Pancreas (tissue), 10 donors: ENCODE results near the gene SLC6A11. TPM values are rescaled to one million over a fixed set of nuclear protein-coding genes. Genes with fewer than 3 reads are reported as not detected.

Experiments
- ATAC-seq, 4 donors: fragments of 200-7000 bp; cut with Tn5 transposase; one replicate each; pipeline versions ENCODE4 v1.8.0 to v1.9.1; 2020; ENCODE audit warnings: mild to moderate bottlenecking in 4 of 4, moderate library complexity in 4 of 4
- DNase-seq, 6 donors: peaks; one replicate each; pipeline ENCODE4 v3.0.0-alpha.2; 2020
- FAIRE-seq: peaks from 2 replicates; lab custom pipeline; 2012; peaks lifted over from hg19 to GRCh38; lab: Jason Lieb, UNC
- H3K27ac ChIP-seq, 4 donors: fragments of 200-600 bp; sonication (generic); 1 replicate in 3 of 4; 2 replicates in 1 of 4; pipeline versions ENCODE4 v1.5.0 to v1.8.0; 2020
- H3K27me3 ChIP-seq, 4 donors: fragments of 200-600 bp; one replicate each; pipeline ENCODE4 v1.8.0; 2021
- H3K36me3 ChIP-seq, 3 donors: fragments of 200-600 bp; sonication (generic) in 1 of 3; one replicate each; pipeline versions ENCODE4 v1.5.0 to v1.8.0; 2020 to 2021
- H3K4me1 ChIP-seq, 3 donors: fragments of 200-600 bp; one replicate each; pipeline ENCODE4 v1.8.0; 2021
- H3K4me3 ChIP-seq, 4 donors: fragments of 200-600 bp; sonication (generic) in 2 of 4; one replicate each; pipeline versions ENCODE4 v1.5.0 to v1.8.0; 2020 to 2021
- H3K9me3 ChIP-seq, 4 donors: fragments of 200-600 bp; one replicate each; pipeline ENCODE4 v1.8.0; 2021
- WGBS, 2 donors: extraction: QIAGEN DNeasy Blood & Tissue Kit; methylation state at CpG; one replicate each; pipeline ENCODE4 v1.1.7; 2013; 5-methylcytosine and 5-hydroxymethylcytosine counted together
- intact Hi-C, 3 donors: fragments of 100-400 bp; cut with DNase I; formaldehyde crosslinking; loops; one replicate each; pipeline versions ENCODE4 v1.11.1 to v1.14.2; 2022
- polyA plus RNA-seq, 2 donors: library from polyadenylated mRNA; stranded (reverse); fragments of 200-250 nt; gene quantifications; one replicate each; pipeline ENCODE4 v1.2.3, GENCODE V29; 2013
- total RNA-seq, 6 donors: library from RNA; stranded (reverse); fragmentation: NEBNext Ultra II Directional in 4 of 6; extraction: Animal tissue kit (Norgen Biotek cat#: 25700) in 4 of 6; gene quantifications; one replicate each; pipeline versions ENCODE4 v1.2.1 to v1.2.4, GENCODE V29; 2021 to 2023
- TF ChIP-seq, protein P1 (sequence below), 4 donors: fragments of 200-600 bp; sonication (generic) in 3 of 4; IDR thresholded peaks; one replicate each; pipeline versions ENCODE4 v1.5.0 to v1.8.0; 2021; ENCODE audit warnings: antibody characterized with exemption in 4 of 4
- donor health status: healthy with polysubstance abuse.
- donor health status: DM: no; HTN: no; CAD: no; lungs with moderate emphysema.
- donor health status: DM: no; HTN: no; CAD: no.
- donor health status: control.
- donor health status: control.
- donor health status: Bipolar disorder and iron deficiency.
- donor health status: DM: yes; HTN: yes; CAD: no.
- donor health status: DM: no; HTN: no; CAD: no.
- donor health status: DM: no; HTN: no; CAD: no.
- donor health status: DM: yes; HTN: yes; CAD: no.

SLC6A11 gene
- total and polyA plus RNA-seq, 8 donors: 0.04 to 0.17 (median 0.06) TPM

DNA sequence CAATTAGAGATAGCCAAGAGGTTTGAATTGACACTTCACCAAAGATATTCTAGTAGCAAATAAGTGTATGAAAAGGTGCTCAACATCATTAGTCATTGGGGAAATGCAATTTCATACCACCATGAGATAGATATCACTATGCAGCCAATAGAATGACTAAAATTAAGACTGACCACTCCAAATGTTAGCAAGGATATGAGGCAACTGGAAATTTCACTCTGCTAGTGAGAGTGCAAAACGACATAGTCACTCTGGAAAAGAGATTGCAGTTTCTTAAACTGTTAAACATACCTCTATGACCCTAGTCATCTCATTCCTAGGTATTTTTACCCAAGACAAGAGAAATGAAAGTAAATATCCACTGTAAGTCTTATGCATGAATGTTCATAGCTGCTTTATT, 27.6 kb upstream of the SLC6A11 start:
- FAIRE-seq: no peak
- Histone ChIP-seq H3K27ac (no peak overlapping the region), H3K27me3 (peaks cover 0 to 19% (median 2%) of the 10 kb centered on the region in 4 donors), H3K9me3 (no peaks in the 10 kb centered on the region), H3K4me3 (no peak overlapping the region), H3K36me3 (no peaks in the 10 kb centered on the region), H3K4me1 (no peaks in the 10 kb centered on the region)
- TF ChIP-seq, protein P1, sequence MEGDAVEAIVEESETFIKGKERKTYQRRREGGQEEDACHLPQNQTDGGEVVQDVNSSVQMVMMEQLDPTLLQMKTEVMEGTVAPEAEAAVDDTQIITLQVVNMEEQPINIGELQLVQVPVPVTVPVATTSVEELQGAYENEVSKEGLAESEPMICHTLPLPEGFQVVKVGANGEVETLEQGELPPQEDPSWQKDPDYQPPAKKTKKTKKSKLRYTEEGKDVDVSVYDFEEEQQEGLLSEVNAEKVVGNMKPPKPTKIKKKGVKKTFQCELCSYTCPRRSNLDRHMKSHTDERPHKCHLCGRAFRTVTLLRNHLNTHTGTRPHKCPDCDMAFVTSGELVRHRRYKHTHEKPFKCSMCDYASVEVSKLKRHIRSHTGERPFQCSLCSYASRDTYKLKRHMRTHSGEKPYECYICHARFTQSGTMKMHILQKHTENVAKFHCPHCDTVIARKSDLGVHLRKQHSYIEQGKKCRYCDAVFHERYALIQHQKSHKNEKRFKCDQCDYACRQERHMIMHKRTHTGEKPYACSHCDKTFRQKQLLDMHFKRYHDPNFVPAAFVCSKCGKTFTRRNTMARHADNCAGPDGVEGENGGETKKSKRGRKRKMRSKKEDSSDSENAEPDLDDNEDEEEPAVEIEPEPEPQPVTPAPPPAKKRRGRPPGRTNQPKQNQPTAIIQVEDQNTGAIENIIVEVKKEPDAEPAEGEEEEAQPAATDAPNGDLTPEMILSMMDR (IDR thresholded peaks at IDR 0.05): no peak
- no peak for ATAC-seq
- intact Hi-C loops: no loop called here
- 5 to 18% methylated on average over 1 of the region's 1 CpG for WGBS, 2 donors
- no peak for DNase-seq

DNA sequence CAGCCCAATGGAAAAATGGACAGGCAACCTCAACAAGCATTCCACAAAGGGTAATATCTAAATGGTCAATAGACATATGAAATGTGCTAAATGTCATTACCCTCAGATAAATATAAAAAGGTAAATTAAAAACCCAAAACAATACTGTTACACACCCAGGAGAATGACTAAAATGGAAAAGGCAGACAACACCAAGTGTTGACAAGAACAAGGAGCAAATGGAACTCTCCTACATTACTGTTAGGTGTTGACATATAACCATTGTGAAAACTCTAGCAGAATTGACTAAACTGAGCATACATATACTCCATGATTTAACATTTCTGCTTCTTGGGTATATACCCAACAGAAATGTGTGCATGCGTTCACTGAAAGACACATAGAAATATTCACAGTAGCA, 25.3 kb upstream of the SLC6A11 start:
- FAIRE-seq: no peak
- 88 to 91% methylated on average over 1 of the region's 1 CpG for WGBS, 2 donors
- H3K4me1 ChIP-seq: no peaks in the 10 kb centered on the region
- TF ChIP-seq, protein P1 (IDR thresholded peaks at IDR 0.05): no peak
- H3K27ac ChIP-seq: no peak overlapping the region
- no peak overlapping the region for H3K4me3 ChIP-seq
- peaks cover 0 to 19% (median 2%) of the 10 kb centered on the region in 4 donors for H3K27me3 ChIP-seq
- H3K9me3 ChIP-seq: no peaks in the 10 kb centered on the region
- no peak for ATAC-seq
- intact Hi-C loops: no loop called here
- no peaks in the 10 kb centered on the region for H3K36me3 ChIP-seq
- DNase-seq: no peak

- no peak for FAIRE-seq
- Histone ChIP-seq H3K27ac (no peak overlapping the region), H3K4me1 (no peaks in the 10 kb centered on the region), H3K27me3 (peaks cover 0 to 9% (median under 1%) of the 10 kb centered on the region in 4 donors), H3K4me3 (no peak overlapping the region), H3K36me3 (no peaks in the 10 kb centered on the region), H3K9me3 (no peaks in the 10 kb centered on the region)
- no peak for DNase-seq
- TF ChIP-seq, protein P1 (IDR thresholded peaks at IDR 0.05): no peak
- 65 to 72% methylated on average over 4 of the region's 4 CpGs for WGBS, 2 donors
- ATAC-seq: no peak
- intact Hi-C loops: no loop called here
Measured at GRCh38 chr3:10792208-10792607, 23.8 kb upstream of the SLC6A11 start.

- no peak overlapping the region for H3K27ac ChIP-seq
- H3K4me3 ChIP-seq: no peak overlapping the region
- H3K4me1 ChIP-seq: no peaks in the 10 kb centered on the region
- no peaks in the 10 kb centered on the region for H3K9me3 ChIP-seq
- DNase-seq (no peak), ATAC-seq (no peak), FAIRE-seq (no peak)
- no peaks in the 10 kb centered on the region for H3K27me3 ChIP-seq
- TF ChIP-seq, protein P1 (IDR thresholded peaks at IDR 0.05): no peak
- H3K36me3 ChIP-seq: no peaks in the 10 kb centered on the region
- intact Hi-C loops: no loop called here
- 30 to 45% methylated on average over 5 of the region's 5 CpGs for WGBS, 2 donors
Measured at GRCh38 chr3:10798600-10799367, 17.2 kb upstream of the SLC6A11 start.

GRCh38 chr3:10804183-10804648, 11.8 kb upstream of the SLC6A11 start:
- Histone ChIP-seq H3K36me3 (no peaks in the 10 kb centered on the region), H3K4me1 (no peaks in the 10 kb centered on the region), H3K9me3 (no peaks in the 10 kb centered on the region), H3K4me3 (no peak overlapping the region), H3K27ac (peak overlapping the region in 1 of 4 donors; percentile 38), H3K27me3 (no peaks in the 10 kb centered on the region)
- peak in 4 of 6 donors; percentile 60 to 78 (median 64) for DNase-seq
- intact Hi-C loops: no loop called here
- TF ChIP-seq, protein P1 (IDR thresholded peaks at IDR 0.05): no peak
- WGBS, 2 donors: 6 to 14% methylated on average over 2 of the region's 2 CpGs
- no peak for FAIRE-seq
- ATAC-seq: peak; percentile 96 to 100 (median 98)
